Measurements from ENCODE around the gene GDPD4.

The GDPD4 gene

GRCh38 chr11:77191823-77192495 lies 109.5 kb downstream of the GDPD4 start:
- DNase-seq (ENCODE audit: low read depth in 1 of 2, low spot score in 1 of 2), result peak; percentile 7 to 46

- no peak for DNase-seq (ENCODE audit: low read depth in 1 of 2, low spot score in 1 of 2)
These were observed 110.1 kb downstream of the GDPD4 start for GRCh38 chr11:77191429-77191822.

- no peak for DNase-seq (ENCODE audit: low read depth in 1 of 2, low spot score in 1 of 2)
These were observed 111.0 kb downstream of the GDPD4 start for GRCh38 chr11:77190331-77191075.

GRCh38 chr11:77189588-77190210 lies 111.8 kb downstream of the GDPD4 start:
- no peak for DNase-seq (ENCODE audit: low read depth in 1 of 2, low spot score in 1 of 2)

GRCh38 chr11:77188633-77189491 lies 112.6 kb downstream of the GDPD4 start:
- DNase-seq (ENCODE audit: low read depth in 1 of 2, low spot score in 1 of 2), result no peak

GRCh38 chr11:77187776-77188632 lies 113.5 kb downstream of the GDPD4 start:
- DNase-seq (ENCODE audit: low read depth in 1 of 2, low spot score in 1 of 2), result peak; percentile 38 to 41

- DNase-seq (ENCODE audit: low read depth in 1 of 2, low spot score in 1 of 2), result no peak
These were observed 114.3 kb downstream of the GDPD4 start for GRCh38 chr11:77187111-77187750.

GRCh38 chr11:77186302-77186701 lies 115.2 kb downstream of the GDPD4 start:
- no peak for DNase-seq (ENCODE audit: low read depth in 1 of 2, low spot score in 1 of 2)

- no peak for DNase-seq (ENCODE audit: low read depth in 1 of 2, low spot score in 1 of 2)
These were observed 117.2 kb downstream of the GDPD4 start for GRCh38 chr11:77184136-77184860.

- DNase-seq (ENCODE audit: low read depth in 1 of 2, low spot score in 1 of 2), result no peak
These were observed 118.0 kb downstream of the GDPD4 start for GRCh38 chr11:77183431-77183984.

- DNase-seq (ENCODE audit: low read depth in 1 of 2, low spot score in 1 of 2), result no peak
These were observed 118.7 kb downstream of the GDPD4 start for GRCh38 chr11:77182542-77183430.

GRCh38 chr11:77181799-77182541 lies 119.5 kb downstream of the GDPD4 start:
- DNase-seq (ENCODE audit: low read depth in 1 of 2, low spot score in 1 of 2), result no peak

- no peak for DNase-seq (ENCODE audit: low read depth in 1 of 2, low spot score in 1 of 2)
These were observed 120.3 kb downstream of the GDPD4 start for GRCh38 chr11:77181226-77181625.

- no peak for DNase-seq (ENCODE audit: low read depth in 1 of 2, low spot score in 1 of 2)
These were observed 121.1 kb downstream of the GDPD4 start for GRCh38 chr11:77180346-77180745.

- no peak for DNase-seq (ENCODE audit: low read depth in 1 of 2, low spot score in 1 of 2)
These were observed 121.8 kb downstream of the GDPD4 start for GRCh38 chr11:77179681-77180080.

- DNase-seq (ENCODE audit: low read depth in 1 of 2, low spot score in 1 of 2), result no peak
These were observed 122.4 kb downstream of the GDPD4 start for GRCh38 chr11:77179048-77179447.

- DNase-seq (ENCODE audit: low read depth in 1 of 2, low spot score in 1 of 2), result no peak
These were observed 123.3 kb downstream of the GDPD4 start for GRCh38 chr11:77178150-77178549.
